GM19099 (cell line): ENCODE results near the gene MRPL55.

Source experiments
- POLR2A ChIP-seq: IDR thresholded peaks from 3 replicates; pipeline ENCODE4 v1.6.1; 2011; ENCODE audit warnings: low read depth; ENCODE audit not compliant: insufficient read length; ENCODE audit errors: extremely low read depth

MRPL55 gene

DNA sequence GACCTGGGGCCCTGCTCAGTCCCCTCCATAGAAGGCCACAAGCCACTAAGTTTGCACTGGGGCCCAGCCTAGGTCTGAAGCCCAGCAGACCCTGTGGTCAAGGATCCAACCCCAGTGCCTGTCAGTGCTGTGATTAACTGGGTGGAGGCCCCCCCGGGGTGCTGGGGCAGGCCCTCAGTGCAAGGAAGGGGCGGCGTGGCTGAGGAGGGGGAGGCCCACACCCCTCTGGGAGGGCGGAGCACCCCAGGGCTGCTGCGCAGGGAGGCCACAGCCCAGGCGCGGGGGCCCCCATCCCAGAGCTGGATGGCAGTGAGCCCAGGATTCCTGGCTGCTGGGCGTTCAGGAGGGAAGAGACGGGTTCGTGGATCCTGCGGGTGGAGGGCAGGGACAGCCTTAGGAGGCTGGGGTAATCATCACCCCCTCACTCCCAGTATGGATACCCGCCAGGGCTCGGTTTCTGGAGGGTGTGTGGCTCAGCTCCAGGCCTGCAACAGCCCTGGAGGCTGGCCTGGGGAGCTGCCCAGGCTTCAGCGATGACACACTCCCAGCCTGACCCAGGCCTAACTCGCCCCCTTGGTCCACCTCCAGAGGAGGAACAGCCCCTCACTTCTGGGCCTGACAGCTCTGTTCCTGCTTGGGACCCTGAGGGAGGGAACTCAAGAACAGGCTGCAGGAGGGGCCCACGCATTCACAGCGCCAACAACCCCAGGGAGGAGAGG lies 41.5 kb upstream of the MRPL55 start:
- no peak for TF ChIP-seq POLR2A

DNA sequence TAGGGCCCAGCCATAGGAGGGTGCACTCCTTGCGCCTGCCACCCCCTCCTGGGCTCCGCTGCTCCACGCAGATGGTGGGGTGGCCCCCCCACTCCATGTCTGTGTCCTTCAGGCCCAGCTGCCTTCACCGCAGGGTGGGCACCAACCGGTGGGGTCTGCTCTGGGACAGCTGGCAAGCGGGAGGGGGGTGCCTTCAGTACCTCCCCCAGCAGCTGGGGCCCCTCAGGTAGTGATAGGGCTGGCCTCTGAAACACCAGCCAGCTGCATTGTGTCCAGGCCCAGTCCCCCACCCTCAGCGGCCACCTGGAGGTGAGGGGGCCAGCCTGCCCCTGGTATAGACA lies 41.0 kb upstream of the MRPL55 start:
- TF ChIP-seq POLR2A, result no peak

- TF ChIP-seq POLR2A, result no peak
These were observed 40.5 kb upstream of the MRPL55 start, which contains the start of gene GJC2 for GRCh38 chr1:228149406-228150119. Gene GJC2 (plus strand): TSS chr1:228149930. CDS start chr1:228157759, 7,829 bp downstream.

- TF ChIP-seq POLR2A, result no peak
These were observed 39.9 kb upstream of the MRPL55 start for GRCh38 chr1:228148935-228149405.

DNA sequence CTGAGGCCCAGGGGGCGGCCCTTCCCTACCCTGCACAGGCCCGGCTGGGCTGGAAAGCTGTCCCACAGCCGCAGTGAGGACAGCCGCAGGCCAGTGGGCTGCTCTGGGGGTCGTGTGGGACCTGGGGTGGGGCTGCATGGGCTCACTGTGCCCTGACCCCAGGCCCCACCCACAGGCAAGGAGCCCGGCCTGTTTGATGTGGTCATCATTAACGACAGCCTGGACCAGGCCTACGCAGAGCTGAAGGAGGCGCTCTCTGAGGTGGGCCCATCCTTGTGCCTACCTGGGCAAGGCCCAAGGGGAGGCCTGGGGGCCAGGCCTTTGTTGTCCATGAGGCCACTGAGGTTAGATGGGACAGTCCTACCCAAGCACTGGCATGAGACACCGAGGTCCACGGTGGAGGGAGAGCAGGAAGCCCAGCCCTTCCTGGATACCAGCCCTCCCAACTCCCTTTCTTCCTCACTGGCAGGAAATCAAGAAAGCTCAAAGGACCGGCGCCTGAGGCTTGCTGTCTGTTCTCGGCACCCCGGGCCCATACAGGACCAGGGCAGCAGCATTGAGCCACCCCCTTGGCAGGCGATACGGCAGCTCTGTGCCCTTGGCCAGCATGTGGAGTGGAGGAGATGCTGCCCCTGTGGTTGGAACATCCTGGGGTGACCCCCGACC lies 39.2 kb upstream of the MRPL55 start:
- no peak for TF ChIP-seq POLR2A

GRCh38 chr1:228147768-228148167 lies 38.7 kb upstream of the MRPL55 start:
- no peak for TF ChIP-seq POLR2A

DNA sequence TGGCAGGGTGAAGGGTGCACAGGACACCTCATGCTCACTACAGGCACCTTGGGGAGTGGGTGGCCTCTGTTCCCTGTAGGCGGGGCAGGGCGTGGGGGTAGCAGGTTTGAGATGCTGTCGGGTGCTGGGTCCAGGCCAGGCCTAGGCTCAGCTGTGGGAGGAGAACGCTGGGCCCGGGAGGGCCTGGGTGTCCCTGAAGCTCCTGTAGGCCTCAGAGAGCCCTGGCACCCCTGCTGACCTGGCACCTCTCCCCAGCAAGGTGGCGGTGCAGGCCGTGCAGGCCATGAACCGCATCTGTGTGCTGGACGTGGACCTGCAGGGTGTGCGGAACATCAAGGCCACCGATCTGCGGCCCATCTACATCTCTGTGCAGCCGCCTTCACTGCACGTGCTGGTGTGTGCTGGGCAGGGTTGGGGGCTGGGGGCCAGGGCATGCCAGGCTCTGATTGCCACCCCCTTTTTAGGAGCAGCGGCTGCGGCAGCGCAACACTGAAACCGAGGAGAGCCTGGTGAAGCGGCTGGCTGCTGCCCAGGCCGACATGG lies 38.1 kb upstream of the MRPL55 start:
- TF ChIP-seq POLR2A, result no peak

DNA sequence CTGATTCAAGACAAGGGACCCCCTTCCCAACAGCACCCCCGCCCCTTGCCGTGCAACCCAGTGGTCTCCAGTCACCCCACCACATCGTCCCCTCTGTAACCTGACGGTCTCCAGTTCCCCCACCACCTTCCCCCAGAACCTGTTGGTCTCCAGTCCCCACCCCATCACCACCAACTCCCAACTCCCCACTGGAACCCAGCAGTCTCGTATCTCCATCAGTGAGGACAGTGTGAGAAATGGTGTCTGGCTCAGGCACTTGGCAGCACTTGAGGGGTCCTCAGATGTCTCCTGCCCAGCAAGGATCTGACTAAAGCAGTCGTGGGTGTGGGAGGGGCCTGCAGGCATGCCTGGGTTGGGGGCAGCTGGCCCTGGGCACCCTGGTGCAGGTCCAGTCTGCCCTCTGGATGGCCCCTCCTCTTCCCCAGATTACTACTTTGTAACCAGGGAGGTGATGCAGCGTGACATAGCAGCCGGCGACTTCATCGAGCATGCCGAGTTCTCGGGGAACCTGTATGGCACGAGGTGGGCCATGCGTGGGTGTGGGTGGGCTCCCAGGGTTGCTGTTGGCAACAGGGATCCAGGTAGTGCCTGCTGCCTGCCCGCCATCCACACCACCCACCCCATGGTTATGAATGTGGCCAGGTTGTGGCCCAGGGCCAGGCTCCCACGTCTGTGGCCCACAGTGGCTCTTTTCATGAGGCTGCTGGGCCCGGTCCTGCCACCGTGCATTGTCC lies 37.5 kb upstream of the MRPL55 start:
- TF ChIP-seq POLR2A, result no peak

DNA sequence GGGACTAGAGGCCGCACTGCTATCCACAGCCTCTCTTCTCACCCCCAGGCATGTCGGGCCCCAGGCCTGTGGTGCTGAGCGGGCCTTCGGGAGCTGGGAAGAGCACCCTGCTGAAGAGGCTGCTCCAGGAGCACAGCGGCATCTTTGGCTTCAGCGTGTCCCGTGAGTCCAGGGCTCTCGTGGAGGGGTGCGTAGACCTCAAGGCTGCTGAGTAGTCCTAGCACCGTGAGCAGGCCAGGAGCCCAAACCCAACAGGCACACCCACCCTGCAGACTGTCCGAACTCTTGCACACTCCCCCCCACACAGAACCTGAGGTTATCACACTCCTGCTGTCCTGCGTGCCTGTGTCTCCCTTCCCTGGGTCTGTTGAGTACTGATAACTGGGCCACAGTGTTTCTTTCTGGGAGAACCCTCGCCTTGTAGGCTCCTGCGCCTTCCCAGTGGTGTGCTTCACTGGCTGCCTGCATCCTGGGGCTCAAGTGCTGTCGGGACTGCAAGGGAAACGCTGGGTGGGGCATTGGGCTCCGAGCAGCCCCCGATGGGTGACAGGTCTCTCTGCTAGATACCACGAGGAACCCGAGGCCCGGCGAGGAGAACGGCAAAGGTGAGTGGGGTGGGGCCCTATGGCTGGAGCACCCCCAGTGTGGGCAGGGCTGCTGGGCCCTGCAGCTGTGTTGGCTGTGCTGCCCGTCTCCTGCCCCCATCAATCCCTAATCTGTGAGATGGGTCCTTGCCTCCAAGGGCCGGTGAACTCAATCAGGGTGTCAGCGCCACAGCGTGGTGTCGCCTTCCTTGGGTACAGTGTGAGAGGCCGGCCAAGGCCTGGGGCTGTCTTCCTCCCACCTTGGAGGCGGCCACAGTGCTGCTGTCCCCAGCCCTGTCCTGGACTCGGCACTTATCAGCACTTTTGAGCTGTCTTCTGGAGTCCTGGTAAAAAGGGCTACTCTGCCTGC lies 36.6 kb upstream of the MRPL55 start:
- no peak for TF ChIP-seq POLR2A

DNA sequence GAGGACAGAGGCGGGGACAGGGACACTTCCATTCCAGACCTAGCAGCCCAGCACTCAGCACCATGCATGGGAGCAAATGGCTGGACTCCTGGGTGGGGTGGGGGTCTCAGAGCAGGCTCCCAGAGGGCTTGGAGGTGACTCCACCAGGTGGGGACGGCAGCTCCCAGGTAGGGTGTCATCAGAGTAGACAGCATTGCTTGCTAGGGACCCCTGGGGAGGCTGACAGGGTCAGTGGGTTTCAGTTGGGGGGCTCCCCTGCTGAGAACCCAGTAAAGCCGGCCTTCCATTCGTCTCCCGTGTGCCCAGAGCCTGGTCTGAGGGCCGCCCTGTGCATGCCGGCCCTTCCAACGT lies 35.9 kb upstream of the MRPL55 start:
- TF ChIP-seq POLR2A, result no peak

- TF ChIP-seq POLR2A, result no peak
These were observed 35.3 kb upstream of the MRPL55 start for GRCh38 chr1:228144193-228144992.

- TF ChIP-seq POLR2A, result no peak
These were observed 34.5 kb upstream of the MRPL55 start for GRCh38 chr1:228143480-228144192.
